ENCODE measurements around the gene PNPLA6. TPM values are rescaled to one million over a fixed set of nuclear protein-coding genes. Genes with fewer than 3 reads are reported as not detected.

Gene PNPLA6
- total RNA-seq: 75.9 and 100 TPM in 2 replicates

DNA sequence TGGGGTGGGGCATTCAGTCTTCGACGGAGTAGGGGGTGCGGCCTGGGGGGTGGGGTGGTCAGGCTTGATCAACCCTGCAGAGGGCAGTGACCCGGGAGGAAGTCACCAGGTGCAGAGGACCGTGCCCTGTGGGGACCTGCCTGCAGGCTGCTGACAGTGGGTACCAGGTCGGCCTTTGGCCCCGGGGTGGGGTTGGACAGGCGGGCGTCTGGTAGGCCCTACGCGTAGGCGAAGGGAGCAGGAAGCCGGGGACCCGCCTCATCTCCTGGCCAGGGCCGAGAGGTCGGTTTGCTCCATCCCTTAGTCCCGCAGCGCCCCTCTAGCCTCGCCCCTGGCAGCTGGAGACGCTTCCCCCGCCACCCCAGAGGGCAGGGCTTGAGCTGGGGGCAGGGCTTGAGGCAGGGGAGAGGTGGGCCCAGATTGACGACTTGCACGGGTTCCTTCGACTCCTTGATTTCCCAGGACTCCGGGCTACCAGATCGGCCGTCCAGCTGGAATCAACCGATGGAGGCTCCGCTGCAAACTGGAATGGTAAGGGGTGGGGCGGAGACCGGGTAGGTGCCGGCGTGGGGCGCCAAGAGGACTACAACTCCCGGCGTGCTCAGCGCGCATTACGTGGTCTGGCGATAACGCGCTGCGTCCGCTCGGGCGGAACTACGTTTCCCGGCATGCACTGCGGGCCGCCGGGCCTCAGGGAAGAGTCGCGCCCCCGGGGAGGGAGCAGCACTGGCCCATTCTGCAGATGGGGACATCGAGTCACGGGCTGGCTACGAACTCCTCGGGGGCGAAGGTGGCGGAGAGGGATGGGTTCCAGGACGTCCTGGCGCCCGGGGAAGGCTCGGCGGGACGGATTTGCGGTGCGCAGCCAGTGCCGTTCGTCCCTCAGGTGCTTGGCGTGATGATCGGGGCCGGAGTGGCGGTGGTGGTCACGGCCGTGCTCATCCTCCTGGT lies at the start of gene PNPLA6:
Gene PNPLA6, plus strand, starts transcription at position 671 of the 951 bp plus-strand sequence. Its CDS starts 72 bp downstream, at position 743.

DNA sequence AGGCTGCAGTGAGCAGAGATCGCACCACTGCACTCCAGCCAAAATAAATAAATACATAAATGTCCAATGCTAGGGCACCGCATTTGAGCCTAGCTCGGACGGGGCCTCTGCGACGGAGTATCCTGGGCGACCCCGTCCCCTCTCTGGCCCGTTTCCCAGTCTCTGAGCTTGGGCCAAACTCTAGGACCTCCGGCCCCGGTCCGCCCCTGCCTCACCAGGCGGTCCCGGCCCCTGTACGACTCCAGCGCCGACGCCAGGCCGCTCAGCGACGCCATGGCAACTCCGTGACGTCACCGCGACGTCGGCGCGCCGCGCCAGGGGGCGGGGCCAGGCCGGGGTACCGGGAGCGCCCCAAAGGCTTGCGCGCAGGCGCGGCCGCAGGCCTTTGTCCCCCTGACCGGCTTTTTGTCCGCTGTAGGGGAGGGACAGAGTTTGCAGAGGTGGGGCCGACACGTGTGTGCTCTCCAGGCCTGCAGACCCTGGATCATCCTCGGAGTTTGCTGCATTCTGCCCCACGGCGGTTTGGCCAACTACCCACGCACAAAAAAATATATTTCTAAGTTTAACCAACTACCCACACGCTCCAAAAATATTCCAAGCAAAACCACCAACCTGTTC lies 46.7 kb upstream of the PNPLA6 start, which contains the start of gene PEX11G:
Gene PEX11G, minus strand, starts transcription at position 300 of the 618 bp plus-strand sequence. Its CDS starts 25 bp downstream, at position 275.

DNA sequence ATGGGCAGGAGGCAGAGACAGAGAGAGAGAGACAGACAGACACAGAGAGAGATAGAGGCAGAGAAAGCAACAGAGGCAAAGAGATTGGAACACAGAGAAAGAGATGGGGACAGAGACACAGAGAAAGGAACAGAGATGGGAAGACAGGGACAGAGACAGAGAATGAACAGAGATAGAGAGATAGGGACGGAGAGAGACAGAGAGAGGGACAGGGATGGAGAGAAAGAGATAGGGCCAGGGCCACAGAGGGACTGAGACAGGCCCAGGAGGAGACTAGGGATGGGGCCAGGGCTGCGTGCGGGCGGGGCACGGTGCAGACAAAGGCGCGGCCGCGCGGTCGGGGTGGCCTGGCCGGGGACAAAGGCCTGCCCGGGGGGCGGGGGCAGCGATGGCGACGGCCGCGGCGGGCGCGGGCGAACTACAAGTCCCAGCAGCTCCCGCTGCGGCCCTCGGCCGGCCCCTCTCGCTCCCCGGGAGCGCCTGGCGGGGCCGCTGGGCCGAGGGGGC lies 19.8 kb upstream of the PNPLA6 start, which contains the start of gene ZNF358:
Gene ZNF358, plus strand, starts transcription at position 459 of the 507 bp plus-strand sequence. CDS start 3,140 bp downstream, outside the sequence.

DNA sequence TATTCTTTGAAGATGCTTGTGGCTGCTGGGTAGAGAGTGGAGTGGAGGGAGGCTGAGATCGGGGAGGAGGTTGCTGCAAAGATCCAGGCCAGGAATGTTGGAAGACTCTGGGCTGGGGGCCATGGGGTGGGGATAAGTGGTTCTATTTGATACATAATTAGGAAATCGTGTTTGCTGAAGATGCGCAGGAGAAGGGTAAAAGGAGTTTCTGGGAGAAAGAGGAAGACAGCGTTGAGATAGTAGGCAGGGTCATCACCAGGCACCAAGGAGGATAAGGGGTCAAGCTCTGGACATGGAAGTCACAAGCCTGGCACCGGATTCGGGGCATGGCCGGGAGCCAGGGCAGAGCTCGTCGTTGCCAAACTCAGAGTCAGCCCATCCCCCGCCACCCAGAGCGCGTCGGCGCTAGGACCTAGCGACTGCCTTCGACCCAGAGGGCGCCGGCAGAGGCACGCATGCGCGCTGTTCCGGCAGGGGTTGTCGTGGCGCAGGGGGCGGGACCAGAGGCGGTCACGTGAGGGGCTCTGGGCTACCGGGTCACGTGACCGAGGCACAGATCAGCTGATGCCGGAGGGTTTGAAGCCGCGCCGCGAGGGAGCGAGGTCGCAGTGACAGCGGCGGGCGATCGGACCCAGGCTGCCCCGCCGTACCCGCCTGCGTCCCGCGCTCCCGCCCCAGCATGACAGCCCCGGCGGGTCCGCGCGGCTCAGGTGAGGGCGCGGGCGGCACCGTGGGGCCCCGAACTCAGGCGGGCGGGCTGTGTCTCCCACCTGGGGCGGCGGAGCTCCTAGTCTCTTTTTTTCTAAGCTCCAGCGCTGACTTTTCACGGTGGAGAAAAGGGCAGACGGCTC lies 13.2 kb upstream of the PNPLA6 start, which contains the start of gene MCOLN1:
Gene MCOLN1, plus strand, starts transcription at position 553 of the 851 bp plus-strand sequence. Its CDS starts 127 bp downstream, at position 680.

DNA sequence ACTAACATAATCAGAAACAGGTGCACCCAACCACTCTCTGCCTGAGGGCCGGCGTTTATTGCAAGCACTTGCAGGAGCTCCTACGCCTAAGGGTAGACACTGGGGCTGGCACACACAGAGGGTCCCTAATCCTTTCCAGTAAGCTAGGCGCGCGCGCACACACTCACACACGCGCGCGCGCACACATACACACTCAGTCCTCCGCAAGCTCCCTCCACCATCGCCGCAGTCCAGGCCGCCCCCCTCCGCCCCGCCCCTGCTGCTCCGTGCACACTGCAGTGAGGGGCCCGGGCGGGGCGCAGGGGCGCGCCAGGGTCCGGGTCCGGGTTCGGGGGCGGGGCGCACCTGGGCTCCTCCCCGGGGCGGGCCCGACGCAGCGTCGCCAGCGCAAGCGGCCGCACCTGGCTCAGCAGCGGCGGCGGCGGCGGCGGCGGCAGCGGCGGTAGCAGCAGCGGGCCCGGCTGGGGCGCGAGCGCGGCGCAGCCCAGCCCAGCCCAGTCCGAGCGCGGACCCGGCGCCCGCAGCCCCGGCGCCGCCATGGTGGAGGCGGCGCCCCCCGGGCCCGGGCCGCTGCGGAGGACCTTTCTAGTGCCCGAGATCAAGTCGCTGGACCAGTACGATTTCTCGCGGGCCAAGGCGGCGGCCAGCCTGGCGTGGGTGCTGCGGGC lies 60.1 kb downstream of the PNPLA6 start, which contains the start of gene CAMSAP3:
Gene CAMSAP3, plus strand, starts transcription at position 398 of the 668 bp plus-strand sequence. Its CDS starts 140 bp downstream, at position 538.

Other genes with a start within 250 kb of the PNPLA6 start
- 35.8 and 57.5 TPM in 2 replicates for gene INSR, start 241.3 kb upstream of the PNPLA6 start, total RNA-seq
- gene ARHGEF18, start 186.8 kb upstream of the PNPLA6 start, total RNA-seq: 27.1 and 39.2 TPM in 2 replicates
- gene PEX11G, start 46.7 kb upstream of the PNPLA6 start, total RNA-seq: 0.85 and 1.4 TPM in 2 replicates
- 10.2 and 14.2 TPM in 2 replicates for gene ZNF358, start 19.6 kb upstream of the PNPLA6 start, total RNA-seq
- 4.5 and 5.2 TPM in 2 replicates for gene MCOLN1, start 13.1 kb upstream of the PNPLA6 start, total RNA-seq
- gene CAMSAP3, start 60.1 kb downstream of the PNPLA6 start, total RNA-seq: under 0.01 and 0.09 TPM in 2 replicates
- gene XAB2, start 93.8 kb downstream of the PNPLA6 start, total RNA-seq: 22.9 and 31.9 TPM in 2 replicates
- 35.1 and 62.3 TPM in 2 replicates for gene PET100, start 94.1 kb downstream of the PNPLA6 start, total RNA-seq
- gene PCP2, start 98.0 kb downstream of the PNPLA6 start, total RNA-seq: not detected in 2 replicates
- gene STXBP2, start 101.4 kb downstream of the PNPLA6 start, total RNA-seq: 28.8 and 45.7 TPM in 2 replicates
- not detected in 2 replicates for gene RETN, start 133.3 kb downstream of the PNPLA6 start, total RNA-seq
- gene MCEMP1, start 141.4 kb downstream of the PNPLA6 start, total RNA-seq: not detected in 2 replicates
- 148 and 207 TPM in 2 replicates for gene TRAPPC5, start 145.1 kb downstream of the PNPLA6 start, total RNA-seq
- gene FCER2, start 166.4 kb downstream of the PNPLA6 start, total RNA-seq: not detected in 2 replicates
- not detected in 2 replicates for gene CLEC4G, start 196.4 kb downstream of the PNPLA6 start, total RNA-seq
- gene CD209, start 211.8 kb downstream of the PNPLA6 start, total RNA-seq: not detected in 2 replicates
- 0.38 and 0.72 TPM in 2 replicates for gene CLEC4M, start 227.5 kb downstream of the PNPLA6 start, total RNA-seq

All from endothelial cell of coronary artery (primary cell).